ENCODE results near the gene FGF22.

FGF22 gene

GRCh38 chr19:639253-640160, at the start of gene FGF22:
TSS of gene FGF22 (plus strand) at chr19:639879. CDS start at chr19:639926, 47 bp downstream.
- Mint-ChIP-seq H3K4me1 (peaks cover 44% of the 10 kb centered on the region), H3K36me3 (no peaks in the 10 kb centered on the region), H3K9me3 (no peaks in the 10 kb centered on the region), H3K27me3 (no peaks in the 10 kb centered on the region), H3K4me3 (peak within 1 kb of the TSS; percentile 75), H3K27ac (peak within 1 kb of the TSS; percentile 63)
- ATAC-seq = peak; percentile 91

- H3K4me1 Mint-ChIP-seq = peaks cover 14% of the 10 kb centered on the region
- H3K27ac Mint-ChIP-seq = no peak overlapping the region
- H3K9me3 Mint-ChIP-seq = no peaks in the 10 kb centered on the region
- H3K27me3 Mint-ChIP-seq = peaks cover 64% of the 10 kb centered on the region
- H3K4me3 Mint-ChIP-seq = no peak overlapping the region
- no peaks in the 10 kb centered on the region for H3K36me3 Mint-ChIP-seq
- no peak for ATAC-seq
Observed at GRCh38 chr19:590396-590745, 49.3 kb upstream of the FGF22 start.

GRCh38 chr19:590750-591098, 49.0 kb upstream of the FGF22 start:
- Mint-ChIP-seq H3K36me3 (no peaks in the 10 kb centered on the region), H3K9me3 (no peaks in the 10 kb centered on the region), H3K4me1 (peaks cover 14% of the 10 kb centered on the region), H3K27ac (no peak overlapping the region), H3K4me3 (no peak overlapping the region), H3K27me3 (peaks cover 66% of the 10 kb centered on the region)
- no peak for ATAC-seq

- no peaks in the 10 kb centered on the region for H3K9me3 Mint-ChIP-seq
- H3K4me3 Mint-ChIP-seq = peak overlapping the region; percentile 25
- H3K36me3 Mint-ChIP-seq = no peaks in the 10 kb centered on the region
- no peak overlapping the region for H3K27ac Mint-ChIP-seq
- H3K4me1 Mint-ChIP-seq = peaks cover 14% of the 10 kb centered on the region
- H3K27me3 Mint-ChIP-seq = peaks cover 67% of the 10 kb centered on the region
- no peak for ATAC-seq
Observed at GRCh38 chr19:591099-591958, 48.4 kb upstream of the FGF22 start.

- ATAC-seq = no peak
- H3K36me3 Mint-ChIP-seq = no peaks in the 10 kb centered on the region
- no peaks in the 10 kb centered on the region for H3K9me3 Mint-ChIP-seq
- H3K27me3 Mint-ChIP-seq = peaks cover 67% of the 10 kb centered on the region
- no peak overlapping the region for H3K4me3 Mint-ChIP-seq
- H3K4me1 Mint-ChIP-seq = peaks cover 14% of the 10 kb centered on the region
- no peak overlapping the region for H3K27ac Mint-ChIP-seq
Observed at GRCh38 chr19:592101-592500, 47.6 kb upstream of the FGF22 start.

GRCh38 chr19:593055-593454, 46.6 kb upstream of the FGF22 start:
- Mint-ChIP-seq H3K36me3 (no peaks in the 10 kb centered on the region), H3K27me3 (peaks cover 63% of the 10 kb centered on the region), H3K9me3 (no peaks in the 10 kb centered on the region), H3K4me1 (peaks cover 12% of the 10 kb centered on the region), H3K4me3 (no peak overlapping the region), H3K27ac (no peak overlapping the region)
- no peak for ATAC-seq

GRCh38 chr19:593505-593904, 46.2 kb upstream of the FGF22 start:
- H3K9me3 Mint-ChIP-seq = no peaks in the 10 kb centered on the region
- H3K36me3 Mint-ChIP-seq = no peaks in the 10 kb centered on the region
- ATAC-seq = no peak

GRCh38 chr19:594265-594870, 45.3 kb upstream of the FGF22 start:
- no peak overlapping the region for H3K4me3 Mint-ChIP-seq
- H3K36me3 Mint-ChIP-seq = no peaks in the 10 kb centered on the region
- H3K27ac Mint-ChIP-seq = no peak overlapping the region
- H3K4me1 Mint-ChIP-seq = no peaks in the 10 kb centered on the region
- H3K27me3 Mint-ChIP-seq = peaks cover 52% of the 10 kb centered on the region
- no peak for ATAC-seq
- H3K9me3 Mint-ChIP-seq = no peaks in the 10 kb centered on the region

More at GRCh38 chr19:593505-593904, 46.2 kb upstream of the FGF22 start:
- no peak overlapping the region for H3K4me3 Mint-ChIP-seq
- peaks cover 59% of the 10 kb centered on the region for H3K27me3 Mint-ChIP-seq
- no peak overlapping the region for H3K27ac Mint-ChIP-seq
- H3K4me1 Mint-ChIP-seq = peaks cover 7% of the 10 kb centered on the region

- Mint-ChIP-seq H3K4me1 (no peaks in the 10 kb centered on the region), H3K36me3 (no peaks in the 10 kb centered on the region), H3K27me3 (peaks cover 52% of the 10 kb centered on the region), H3K27ac (no peak overlapping the region), H3K9me3 (no peaks in the 10 kb centered on the region), H3K4me3 (no peak overlapping the region)
- no peak for ATAC-seq
Observed at GRCh38 chr19:595326-596262, 44.1 kb upstream of the FGF22 start.

- H3K4me3 Mint-ChIP-seq = no peak overlapping the region
- peaks cover 46% of the 10 kb centered on the region for H3K27me3 Mint-ChIP-seq
- H3K27ac Mint-ChIP-seq = no peak overlapping the region
- peaks cover under 1% of the 10 kb centered on the region for H3K9me3 Mint-ChIP-seq
- no peak for ATAC-seq
- H3K4me1 Mint-ChIP-seq = no peaks in the 10 kb centered on the region
- no peaks in the 10 kb centered on the region for H3K36me3 Mint-ChIP-seq
Observed at GRCh38 chr19:596263-596655, 43.4 kb upstream of the FGF22 start.

GRCh38 chr19:597406-598315, 42.0 kb upstream of the FGF22 start:
- Mint-ChIP-seq H3K9me3 (peaks cover 11% of the 10 kb centered on the region), H3K4me3 (no peak overlapping the region), H3K36me3 (no peaks in the 10 kb centered on the region), H3K27ac (no peak overlapping the region), H3K4me1 (no peaks in the 10 kb centered on the region), H3K27me3 (peaks cover 32% of the 10 kb centered on the region)
- no peak for ATAC-seq

GRCh38 chr19:601310-601709, 38.4 kb upstream of the FGF22 start:
- no peaks in the 10 kb centered on the region for H3K36me3 Mint-ChIP-seq
- H3K4me3 Mint-ChIP-seq = no peak overlapping the region
- no peak for ATAC-seq
- H3K27me3 Mint-ChIP-seq = no peaks in the 10 kb centered on the region
- no peaks in the 10 kb centered on the region for H3K4me1 Mint-ChIP-seq
- peaks cover 15% of the 10 kb centered on the region for H3K9me3 Mint-ChIP-seq
- H3K27ac Mint-ChIP-seq = no peak overlapping the region

- Mint-ChIP-seq H3K27me3 (no peaks in the 10 kb centered on the region), H3K4me3 (no peak overlapping the region), H3K27ac (no peak overlapping the region), H3K4me1 (no peaks in the 10 kb centered on the region), H3K9me3 (peaks cover 15% of the 10 kb centered on the region), H3K36me3 (no peaks in the 10 kb centered on the region)
- ATAC-seq = no peak
Observed at GRCh38 chr19:601790-602189, 37.9 kb upstream of the FGF22 start.

Data from stimulated activated memory B cell treated with anti-CD40 and anti-IgM and Interleukin-4, amounts not matched to agents 10 μg/mL and 1 μg/mL and 100 μg/mL, for 72 hours (primary cell).